Endothelial cell of umbilical vein (primary cell): ENCODE results near the gene RASD2.

Source experiments
- EZH2 ChIP-seq: IDR thresholded peaks from 2 replicates; pipeline ENCODE4 v1.6.1; 2012; ENCODE audit warnings: borderline replicate concordance, low read depth, mild to moderate bottlenecking, moderate library complexity, low read length, inconsistent platforms; ENCODE audit not compliant: severe bottlenecking
- GATA2 ChIP-seq: IDR thresholded peaks from 2 replicates; pipeline ENCODE4 v1.7.0; 2011; ENCODE audit warnings: low read depth, mild to moderate bottlenecking, moderate library complexity, mixed read lengths, low read length; ENCODE audit not compliant: insufficient read length, insufficient read depth
- POLR2A ChIP-seq: IDR thresholded peaks from 2 replicates; pipeline ENCODE4 v1.6.1; 2012; ENCODE audit warnings: low read depth, mild to moderate bottlenecking, control low read depth, low read length
- TF ChIP-seq, protein P1 (sequence below), 2 donors: IDR thresholded peaks; 1 replicate in 1 of 2; 2 replicates in 1 of 2; pipeline ENCODE4 v1.5.1; 2011; ENCODE audit warnings: low read length in 2 of 2, mild to moderate bottlenecking in 2 of 2, moderate library complexity in 2 of 2, control low read depth in 1 of 2, inconsistent platforms in 1 of 2, low read depth in 1 of 2; ENCODE audit not compliant: insufficient read depth in 1 of 2; ENCODE audit errors: extremely low read depth in 1 of 2
- TF ChIP-seq, protein P2 (sequence below): IDR thresholded peaks from 2 replicates; pipeline ENCODE4 v1.6.1; 2011; ENCODE audit not compliant: insufficient read depth, insufficient read length

DNA sequence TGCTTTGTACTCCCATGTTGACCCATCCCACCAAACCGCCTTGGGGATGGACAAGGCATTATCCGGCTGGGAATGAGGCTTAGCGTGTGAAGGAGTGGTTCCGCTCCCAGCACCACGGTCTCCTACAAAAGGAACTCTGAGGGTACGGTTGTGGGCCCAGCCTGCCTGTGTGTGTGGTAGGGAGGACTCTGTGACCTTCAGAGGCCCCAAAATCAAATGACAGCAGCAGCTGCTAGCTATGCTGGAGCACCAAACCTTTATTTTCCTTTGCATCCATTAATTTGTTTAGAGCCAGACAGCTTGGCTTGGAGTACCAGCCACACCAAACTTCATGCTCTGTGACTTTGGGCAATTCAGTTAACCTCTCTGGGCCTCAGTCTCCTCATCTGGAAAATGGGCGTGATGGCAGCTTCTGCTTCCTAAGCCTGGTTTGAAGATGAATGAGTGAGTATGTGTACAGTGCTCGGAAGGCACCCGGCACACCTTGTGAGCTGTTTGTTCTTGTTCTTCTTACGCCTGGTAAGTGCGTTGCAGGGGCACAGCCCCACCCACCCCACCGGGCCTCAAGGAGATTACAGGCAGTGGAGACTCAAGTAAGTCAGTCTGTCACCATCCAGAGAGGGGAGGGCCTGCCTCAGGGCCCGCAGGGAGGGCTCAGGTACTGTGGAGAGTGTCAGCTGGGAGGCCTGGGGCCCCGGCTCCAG lies 51.2 kb downstream of the RASD2 start:
- TF ChIP-seq EZH2 (no peak), POLR2A (no peak), GATA2 (no peak)
- TF ChIP-seq, protein P1, sequence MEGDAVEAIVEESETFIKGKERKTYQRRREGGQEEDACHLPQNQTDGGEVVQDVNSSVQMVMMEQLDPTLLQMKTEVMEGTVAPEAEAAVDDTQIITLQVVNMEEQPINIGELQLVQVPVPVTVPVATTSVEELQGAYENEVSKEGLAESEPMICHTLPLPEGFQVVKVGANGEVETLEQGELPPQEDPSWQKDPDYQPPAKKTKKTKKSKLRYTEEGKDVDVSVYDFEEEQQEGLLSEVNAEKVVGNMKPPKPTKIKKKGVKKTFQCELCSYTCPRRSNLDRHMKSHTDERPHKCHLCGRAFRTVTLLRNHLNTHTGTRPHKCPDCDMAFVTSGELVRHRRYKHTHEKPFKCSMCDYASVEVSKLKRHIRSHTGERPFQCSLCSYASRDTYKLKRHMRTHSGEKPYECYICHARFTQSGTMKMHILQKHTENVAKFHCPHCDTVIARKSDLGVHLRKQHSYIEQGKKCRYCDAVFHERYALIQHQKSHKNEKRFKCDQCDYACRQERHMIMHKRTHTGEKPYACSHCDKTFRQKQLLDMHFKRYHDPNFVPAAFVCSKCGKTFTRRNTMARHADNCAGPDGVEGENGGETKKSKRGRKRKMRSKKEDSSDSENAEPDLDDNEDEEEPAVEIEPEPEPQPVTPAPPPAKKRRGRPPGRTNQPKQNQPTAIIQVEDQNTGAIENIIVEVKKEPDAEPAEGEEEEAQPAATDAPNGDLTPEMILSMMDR (IDR thresholded peaks at IDR 0.05; ENCODE audit: extremely low read depth in 1 of 2, insufficient read depth in 1 of 2, low read depth in 1 of 2, low read length in 2 of 2), result no peak
- TF ChIP-seq, protein P2, sequence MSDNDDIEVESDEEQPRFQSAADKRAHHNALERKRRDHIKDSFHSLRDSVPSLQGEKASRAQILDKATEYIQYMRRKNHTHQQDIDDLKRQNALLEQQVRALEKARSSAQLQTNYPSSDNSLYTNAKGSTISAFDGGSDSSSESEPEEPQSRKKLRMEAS, result no peak
